GM21423 (cell line): ENCODE results near the gene HSF2.

Experiments
- ATAC-seq: cut with Tn5 transposase; IDR thresholded peaks from one replicate; pipeline ENCODE4 v1.9.1; 2021; ENCODE audit warnings: mild to moderate bottlenecking, moderate library complexity; ENCODE audit not compliant: unreplicated experiment

Gene HSF2

GRCh38 chr6:122399348-122400120 lies at the start of gene HSF2:
TSS of gene HSF2 (plus strand) at chr6:122399652. CDS start at chr6:122399738, 86 bp downstream.
- peak; percentile 99 for ATAC-seq

- ATAC-seq = no peak
Measured at GRCh38 chr6:122352981-122353664, 46.3 kb upstream of the HSF2 start.

- no peak for ATAC-seq
Measured at GRCh38 chr6:122360809-122361208, 38.6 kb upstream of the HSF2 start.

GRCh38 chr6:122361314-122361979 lies 38.0 kb upstream of the HSF2 start:
- ATAC-seq = no peak

- ATAC-seq = no peak
Measured at GRCh38 chr6:122363769-122364483, 35.5 kb upstream of the HSF2 start.

GRCh38 chr6:122365775-122366403 lies 33.6 kb upstream of the HSF2 start:
- ATAC-seq = no peak

GRCh38 chr6:122367171-122367570 lies 32.3 kb upstream of the HSF2 start:
- no peak for ATAC-seq

- no peak for ATAC-seq
Measured at GRCh38 chr6:122369536-122369935, 29.9 kb upstream of the HSF2 start.

- ATAC-seq = no peak
Measured at GRCh38 chr6:122372647-122373046, 26.8 kb upstream of the HSF2 start.

GRCh38 chr6:122374307-122374706 lies 25.1 kb upstream of the HSF2 start:
- no peak for ATAC-seq

- ATAC-seq = no peak
Measured at GRCh38 chr6:122376246-122376645, 23.2 kb upstream of the HSF2 start.

- peak; percentile 87 for ATAC-seq
Measured at GRCh38 chr6:122381494-122382265, 17.8 kb upstream of the HSF2 start.

- no peak for ATAC-seq
Measured at GRCh38 chr6:122385857-122386612, 13.4 kb upstream of the HSF2 start.

GRCh38 chr6:122388945-122389344 lies 10.5 kb upstream of the HSF2 start:
- ATAC-seq = no peak

GRCh38 chr6:122389704-122390372 lies 9.6 kb upstream of the HSF2 start:
- ATAC-seq = no peak

GRCh38 chr6:122392564-122393350 lies 6.7 kb upstream of the HSF2 start:
- no peak for ATAC-seq

GRCh38 chr6:122393351-122393896 lies 6.0 kb upstream of the HSF2 start:
- ATAC-seq = no peak

GRCh38 chr6:122394016-122394415 lies 5.4 kb upstream of the HSF2 start:
- ATAC-seq = no peak
